C4-2B (cell line): ENCODE measurements around the gene EFNA5.

Experiments
- ZFX ChIP-seq: fragments of 450-650 bp; IDR thresholded peaks from 2 replicates; pipeline ENCODE4 v1.6.1; 2017
- TF ChIP-seq, protein P1 (sequence below): fragments of 450-650 bp; conservative IDR thresholded peaks from 2 replicates; pipeline ENCODE4 v1.5.1; 2017; ENCODE audit warnings: mild to moderate bottlenecking

DNA sequence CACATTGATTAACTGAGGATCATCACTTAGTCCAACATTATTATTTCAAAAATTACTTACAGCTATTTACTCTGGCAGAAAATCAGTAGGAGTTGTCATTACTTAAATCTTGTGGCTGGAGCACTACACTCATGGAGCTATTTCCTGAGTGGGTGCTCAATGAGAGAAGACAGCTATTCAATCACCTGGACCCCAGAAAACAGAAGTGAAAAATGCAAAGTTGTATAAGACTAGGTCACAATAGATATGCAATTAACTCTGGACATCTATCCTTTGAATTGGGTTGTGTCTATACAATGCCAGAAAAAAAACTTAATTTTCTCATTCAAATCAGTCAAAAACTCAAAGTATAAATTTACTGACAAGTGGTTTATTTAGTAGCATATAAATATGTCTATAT, 340.9 kb downstream of the EFNA5 start:
- TF ChIP-seq, protein P1, sequence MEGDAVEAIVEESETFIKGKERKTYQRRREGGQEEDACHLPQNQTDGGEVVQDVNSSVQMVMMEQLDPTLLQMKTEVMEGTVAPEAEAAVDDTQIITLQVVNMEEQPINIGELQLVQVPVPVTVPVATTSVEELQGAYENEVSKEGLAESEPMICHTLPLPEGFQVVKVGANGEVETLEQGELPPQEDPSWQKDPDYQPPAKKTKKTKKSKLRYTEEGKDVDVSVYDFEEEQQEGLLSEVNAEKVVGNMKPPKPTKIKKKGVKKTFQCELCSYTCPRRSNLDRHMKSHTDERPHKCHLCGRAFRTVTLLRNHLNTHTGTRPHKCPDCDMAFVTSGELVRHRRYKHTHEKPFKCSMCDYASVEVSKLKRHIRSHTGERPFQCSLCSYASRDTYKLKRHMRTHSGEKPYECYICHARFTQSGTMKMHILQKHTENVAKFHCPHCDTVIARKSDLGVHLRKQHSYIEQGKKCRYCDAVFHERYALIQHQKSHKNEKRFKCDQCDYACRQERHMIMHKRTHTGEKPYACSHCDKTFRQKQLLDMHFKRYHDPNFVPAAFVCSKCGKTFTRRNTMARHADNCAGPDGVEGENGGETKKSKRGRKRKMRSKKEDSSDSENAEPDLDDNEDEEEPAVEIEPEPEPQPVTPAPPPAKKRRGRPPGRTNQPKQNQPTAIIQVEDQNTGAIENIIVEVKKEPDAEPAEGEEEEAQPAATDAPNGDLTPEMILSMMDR: no peak
- no peak for TF ChIP-seq ZFX
